ENCODE results near the gene TEDC1. TPM values are rescaled to one million over a fixed set of nuclear protein-coding genes. Genes with fewer than 3 reads are reported as not detected.
"Not testable (repeated sequence)": the region's sequence is repeated elsewhere in the genome, so short reads cannot be mapped to it uniquely, and the experiment has no call there.

TEDC1 gene
- total RNA-seq, 2 donors from 2014 or later = 1.6 to 12.2 TPM

GRCh38 chr14:105541218-105541875, 50.3 kb downstream of the TEDC1 start:
- no peak for DNase-seq
- no peak overlapping the region for H3K4me3 ChIP-seq
- peaks cover 0 to 12% of the 10 kb centered on the region in 2 donors for H3K27me3 ChIP-seq
- intact Hi-C loops (cut with DNase I) = no loop called here
- peaks cover 3% of the 10 kb centered on the region for H3K4me1 ChIP-seq
- no peak for ATAC-seq
- H3K27ac ChIP-seq = no peak overlapping the region
- no peaks in the 10 kb centered on the region for H3K9me3 ChIP-seq
- no peaks in the 10 kb centered on the region for H3K36me3 ChIP-seq (replicated peaks in 1 of 2; ENCODE audit: insufficient read depth in 1 of 2, low read depth in 2 of 2)
- TF ChIP-seq POLR2A (IDR thresholded peaks at IDR 0.05) (no peak), CTCF (IDR thresholded peaks at IDR 0.05) (no peak)
- WGBS, 2 donors = 69 to 71% methylated on average over 19 of the region's 19 CpGs

GRCh38 chr14:105545676-105546075, 54.6 kb downstream of the TEDC1 start:
- WGBS, 2 donors = 25 to 44% methylated on average over 1 of the region's 1 CpG
- H3K4me1 ChIP-seq; H3K9me3 ChIP-seq; DNase-seq; ATAC-seq; H3K36me3 ChIP-seq (replicated peaks in 1 of 2; ENCODE audit: insufficient read depth in 1 of 2, low read depth in 2 of 2); H3K4me3 ChIP-seq; intact Hi-C loops (cut with DNase I); H3K27ac ChIP-seq; H3K27me3 ChIP-seq: not testable (repeated sequence)

GRCh38 chr14:105546410-105546809, 55.4 kb downstream of the TEDC1 start:
- intact Hi-C loops (cut with DNase I); H3K4me1 ChIP-seq; H3K9me3 ChIP-seq; H3K27ac ChIP-seq; ATAC-seq; H3K4me3 ChIP-seq; H3K36me3 ChIP-seq (replicated peaks in 1 of 2; ENCODE audit: insufficient read depth in 1 of 2, low read depth in 2 of 2); H3K27me3 ChIP-seq; DNase-seq: not testable (repeated sequence)
- 70% methylated on average over 2 of the region's 20 CpGs; no CpG with 5 or more reads in 1 of the 2 donors for WGBS, 2 donors

- intact Hi-C loops (cut with DNase I); H3K4me1 ChIP-seq; DNase-seq; H3K27me3 ChIP-seq; ATAC-seq; H3K4me3 ChIP-seq; H3K27ac ChIP-seq; H3K36me3 ChIP-seq (replicated peaks in 1 of 2; ENCODE audit: insufficient read depth in 1 of 2, low read depth in 2 of 2); H3K9me3 ChIP-seq: not testable (repeated sequence)
- WGBS, 2 donors = 80% methylated on average over 9 of the region's 24 CpGs; no CpG with 5 or more reads in 1 of the 2 donors
These were observed 56.0 kb downstream of the TEDC1 start for GRCh38 chr14:105547072-105547471.

GRCh38 chr14:105547741-105548169, 56.7 kb downstream of the TEDC1 start:
- no peak for TF ChIP-seq POLR2A (IDR thresholded peaks at IDR 0.05)
- intact Hi-C loops (cut with DNase I) = no loop called here
- ATAC-seq (no peak), DNase-seq (no peak)
- 83 to 96% methylated on average over 7 of the region's 38 CpGs for WGBS, 2 donors
- H3K27ac ChIP-seq = no peak overlapping the region
- H3K9me3 ChIP-seq = no peaks in the 10 kb centered on the region
- H3K27me3 ChIP-seq = no peaks in the 10 kb centered on the region
- H3K4me1 ChIP-seq = no peaks in the 10 kb centered on the region
- no peak overlapping the region for H3K4me3 ChIP-seq
- no peaks in the 10 kb centered on the region for H3K36me3 ChIP-seq (replicated peaks in 1 of 2; ENCODE audit: insufficient read depth in 1 of 2, low read depth in 2 of 2)

Other genes with a start within 250 kb of the TEDC1 start
- gene BTBD6, start 242.7 kb upstream of the TEDC1 start, total RNA-seq = 10 to 100 TPM; 13.0 to 22.4 TPM
- gene BRF1, start 190.2 kb upstream of the TEDC1 start, total RNA-seq = 10 to 100 TPM; 54.5 to 86.7 TPM
- 100 to 1,000 TPM in 1 of 2 donors, 10 to 100 TPM in 1; 56.6 to 102 TPM for gene PACS2, start 176.5 kb upstream of the TEDC1 start, total RNA-seq
- under 1 TPM in 1 of 2 donors, not detected in 1; 0.33 TPM for gene TEX22, start 92.7 kb upstream of the TEDC1 start, total RNA-seq
- gene MTA1, start 71.4 kb upstream of the TEDC1 start, total RNA-seq = 10 to 100 TPM; 69.8 to 92.6 TPM
- 10 to 100 TPM; 65.9 to 96.6 TPM for gene CRIP2, start 16.4 kb upstream of the TEDC1 start, total RNA-seq
- gene CRIP1, start 4.4 kb upstream of the TEDC1 start, total RNA-seq = 1 to 10 TPM; 2.6 to 5.4 TPM
- 10 to 100 TPM in 1 of 2 donors, 1 to 10 TPM in 1; 4.2 to 13.8 TPM for gene TMEM121, start 35.3 kb downstream of the TEDC1 start, total RNA-seq

Data from body of pancreas (tissue), 4 donors.